SK-N-SH (cell line): ENCODE measurements around the gene DENND1A. TPM values are rescaled to one million over a fixed set of nuclear protein-coding genes. Genes with fewer than 3 reads are reported as not detected.

Experiments
- CTCF ChIA-PET: fragments of 300-600, 350-600 bp; formaldehyde crosslinking; extraction: SDS; loops from one replicate; lab custom pipeline; 2021; lab: Yijun Ruan, JAX
- POLR2A ChIA-PET: fragments of 350-600 bp; sonication (Branson Sonifier 250); formaldehyde crosslinking; extraction: SDS; loops from one replicate; lab custom pipeline; 2020; ENCODE audit warnings: antibody characterized with exemption, inconsistent platforms; lab: Yijun Ruan, JAX
- DNase-seq: peaks from one replicate; pipeline ENCODE4 v3.0.0; 2012
- H2AFZ ChIP-seq: fragments of 200-600 bp; sonication (generic); 2 replicates; pipeline ENCODE4 v1.8.1; 2016; ENCODE audit warnings: antibody characterized with exemption, mild to moderate bottlenecking, low read depth
- H3F3A ChIP-seq: fragments of 200-600 bp; sonication (generic); replicated peaks from 2 replicates; pipeline ENCODE3; 2016; ENCODE audit warnings: antibody characterized with exemption, mild to moderate bottlenecking; ENCODE audit not compliant: insufficient read depth
- H3K27ac ChIP-seq, 2 experiments: fragments of 200-500 bp in 1 of 2; fragments of 200-600 bp in 1 of 2; sonication (Bioruptor generic) in 1 of 2; sonication (generic), shearing (Covaris generic) in 1 of 2; 2 replicates each; pipeline versions ENCODE4 v1.5.1 to v1.6.1; 2014 to 2016; ENCODE audit warnings: low read depth in 2 of 2, inconsistent platforms in 1 of 2, low read length in 1 of 2, mild to moderate bottlenecking in 1 of 2, mixed read lengths in 1 of 2
- H3K27me3 ChIP-seq: fragments of 200-600 bp; sonication (generic), shearing (Covaris generic); 2 replicates; pipeline ENCODE4 v1.6.1; 2016; ENCODE audit warnings: mixed run types; ENCODE audit not compliant: insufficient read depth
- H3K36me3 ChIP-seq, 2 experiments: fragments of 200-500 bp in 1 of 2; fragments of 200-600 bp in 1 of 2; sonication (Bioruptor generic) in 1 of 2; sonication (generic) in 1 of 2; replicated peaks in 1 of 2; 2 replicates each; pipeline versions ENCODE3 to v1.5.1; 2014 to 2016; ENCODE audit warnings: low read length in 1 of 2, mild to moderate bottlenecking in 1 of 2; ENCODE audit not compliant: insufficient read depth in 2 of 2, control insufficient read depth in 1 of 2
- H3K4me1 ChIP-seq, 2 experiments: fragments of 200-500 bp in 1 of 2; fragments of 200-600 bp in 1 of 2; sonication (Bioruptor generic) in 1 of 2; sonication (generic), shearing (Covaris generic) in 1 of 2; 2 replicates each; pipeline versions ENCODE4 v1.5.1 to v1.6.1; 2014 to 2016; ENCODE audit warnings: low read depth in 1 of 2, low read length in 1 of 2, mixed run types in 1 of 2; ENCODE audit not compliant: insufficient read depth in 2 of 2, control insufficient read depth in 1 of 2
- H3K4me2 ChIP-seq: fragments of 200-600 bp; sonication (generic), shearing (Covaris generic); 2 replicates; pipeline ENCODE4 v1.6.1; 2017; ENCODE audit warnings: mixed run types
- H3K4me3 ChIP-seq, 2 experiments: fragments of 200-500 bp in 1 of 2; fragments of 200-600 bp in 1 of 2; sonication (Bioruptor generic) in 1 of 2; sonication (generic), shearing (Covaris generic) in 1 of 2; 2 replicates each; pipeline versions ENCODE4 v1.5.1 to v1.8.1; 2014 to 2016; ENCODE audit warnings: low read depth in 2 of 2, inconsistent platforms in 1 of 2, low read length in 1 of 2, mild to moderate bottlenecking in 1 of 2, mixed read lengths in 1 of 2, moderate library complexity in 1 of 2
- H3K79me2 ChIP-seq: fragments of 200-600 bp; sonication (generic); 2 replicates; pipeline ENCODE4 v1.8.1; 2017; ENCODE audit warnings: mild to moderate bottlenecking; ENCODE audit not compliant: insufficient read depth
- H3K9ac ChIP-seq: fragments of 200-600 bp; sonication (generic); 2 replicates; pipeline ENCODE4 v1.6.1; 2017; ENCODE audit warnings: mixed run types
- H3K9me2 ChIP-seq: fragments of 200-600 bp; sonication (generic); 2 replicates; pipeline ENCODE4 v1.6.1; 2017; ENCODE audit warnings: mixed run types
- H3K9me3 ChIP-seq: fragments of 200-600 bp; sonication (generic); 2 replicates; pipeline ENCODE4 v1.6.1; 2017; ENCODE audit warnings: mixed run types, mild to moderate bottlenecking, moderate library complexity
- H4K20me1 ChIP-seq: fragments of 200-600 bp; sonication (generic); 2 replicates; pipeline ENCODE4 v1.6.1; 2017; ENCODE audit warnings: mild to moderate bottlenecking, mixed run types; ENCODE audit not compliant: insufficient read depth
- EP300 ChIP-seq, 2 experiments: IDR thresholded peaks; 2 replicates each; pipeline versions ENCODE4 v1.4.0 to v1.6.1; 2012; ENCODE audit warnings: borderline replicate concordance in 1 of 2, low read depth in 1 of 2, low read length in 1 of 2
- EZH2phosphoT487 ChIP-seq: fragments of 200-600 bp; sonication (generic); IDR thresholded peaks from 2 replicates; pipeline ENCODE4 v1.6.1; 2017; ENCODE audit warnings: low read depth, mixed run types, mild to moderate bottlenecking, antibody characterized with exemption, moderate library complexity, borderline replicate concordance
- FOSL2 ChIP-seq: IDR thresholded peaks from 2 replicates; pipeline ENCODE4 v1.4.0; 2012; ENCODE audit warnings: low read depth, mild to moderate bottlenecking, moderate library complexity, borderline replicate concordance
- FOXJ3 ChIP-seq: sonication (generic); formaldehyde crosslinking; IDR thresholded peaks from 2 replicates; pipeline ENCODE4 v1.5.1; 2020; ENCODE audit warnings: mild to moderate bottlenecking, missing genetic modification reagents
- GATA2 ChIP-seq: sonication (generic); formaldehyde crosslinking; IDR thresholded peaks from 2 replicates; pipeline ENCODE4 v1.5.0; 2020; ENCODE audit warnings: mild to moderate bottlenecking, missing genetic modification reagents
- MEF2A ChIP-seq: IDR thresholded peaks from 2 replicates; pipeline ENCODE4 v1.4.0; 2012; ENCODE audit warnings: low read depth, borderline replicate concordance
- NRF1 ChIP-seq: IDR thresholded peaks from 2 replicates; pipeline ENCODE4 v1.6.1; 2012; ENCODE audit warnings: low read depth, mild to moderate bottlenecking, low read length
- POLR2AphosphoS5 ChIP-seq: IDR thresholded peaks from 2 replicates; pipeline ENCODE4 v1.6.1; 2012; ENCODE audit warnings: low read depth, low read length
- RAD21 ChIP-seq: IDR thresholded peaks from 2 replicates; pipeline ENCODE4 v1.6.1; 2012; ENCODE audit warnings: mild to moderate bottlenecking, low read length
- RXRA ChIP-seq: IDR thresholded peaks from 2 replicates; pipeline ENCODE4 v1.4.0; 2012; ENCODE audit warnings: low read depth, mild to moderate bottlenecking, borderline replicate concordance
- SIN3A ChIP-seq: IDR thresholded peaks from 2 replicates; pipeline ENCODE4 v1.6.1; 2012; ENCODE audit warnings: low read depth, mild to moderate bottlenecking, low read length, moderate library complexity, borderline replicate concordance
- SMC3 ChIP-seq: IDR thresholded peaks from 2 replicates; pipeline ENCODE4 v1.6.1; 2012; ENCODE audit warnings: low read depth, low read length, improper control_type of control experiment
- TAF1 ChIP-seq: IDR thresholded peaks from 2 replicates; pipeline ENCODE4 v1.6.1; 2012; ENCODE audit warnings: low read depth, mild to moderate bottlenecking, low read length, moderate library complexity, borderline replicate concordance
- TEAD4 ChIP-seq: IDR thresholded peaks from 2 replicates; pipeline ENCODE4 v1.4.0; 2012; ENCODE audit warnings: mild to moderate bottlenecking, borderline replicate concordance; ENCODE audit not compliant: insufficient read depth
- YY1 ChIP-seq: IDR thresholded peaks from 2 replicates; pipeline ENCODE4 v1.4.0; 2012; ENCODE audit warnings: low read depth, mild to moderate bottlenecking
- WGBS: methylation state at CpG from one replicate; pipeline ENCODE4 v1.1.6; 2017; ENCODE audit warnings: low lambda C conversion rate; 5-methylcytosine and 5-hydroxymethylcytosine counted together
- polyA plus RNA-seq, 3 experiments: library from polyadenylated mRNA; depleted of rRNA; stranded (reverse); fragments of >200 nt; gene quantifications; 2 replicates each; pipeline ENCODE4 v1.2.3, GENCODE V29; 2012
- TF ChIP-seq, protein P1 (sequence below): fragments of 150-350 bp; IDR thresholded peaks from 2 replicates; pipeline ENCODE4 v1.6.1; 2017; ENCODE audit warnings: antibody characterized with exemption, low read length, low read depth, borderline replicate concordance
- TF ChIP-seq, protein P2 (sequence below): IDR thresholded peaks from 2 replicates; pipeline ENCODE4; 2012
- TF ChIP-seq, protein P3 (sequence below): fragments of 200-600 bp; sonication (generic); IDR thresholded peaks from 2 replicates; pipeline ENCODE4 v1.6.1; 2017; ENCODE audit warnings: antibody characterized with exemption, mild to moderate bottlenecking, moderate library complexity
- TF ChIP-seq, protein P4 (sequence below): fragments of 150-350 bp; IDR thresholded peaks from 2 replicates; pipeline ENCODE4 v1.6.1; 2016; ENCODE audit warnings: mild to moderate bottlenecking, low read depth, low read length

DENND1A gene
- polyA plus RNA-seq, 1 of the 3 experiments (the other 2 are of a cell fraction), result 25.4 TPM

DNA sequence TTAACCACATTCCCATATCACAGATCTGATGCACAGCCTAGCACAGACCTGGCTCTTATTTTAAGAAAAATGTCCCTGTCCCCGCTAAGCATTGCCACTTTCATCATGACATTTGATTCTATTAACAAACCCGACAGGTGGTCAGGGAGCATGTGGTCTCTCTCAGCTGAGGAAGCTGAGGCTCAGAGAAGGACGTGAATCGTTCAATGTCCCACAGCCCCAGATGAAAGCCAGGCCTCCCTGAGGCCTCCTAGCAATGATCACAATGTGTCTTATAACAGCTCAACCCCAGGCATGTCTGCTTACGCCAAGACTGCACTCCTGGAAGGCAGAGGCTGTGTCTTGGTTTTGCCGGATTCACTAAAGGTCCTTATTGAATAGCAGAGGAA is 584.4 kb downstream of the DENND1A start:
- Histone ChIP-seq H3K79me2 (no peaks in the 10 kb centered on the region), H3K27me3 (no peaks in the 10 kb centered on the region; the same call in 1 of the 2 replicates), H3K36me3 (no peaks in the 10 kb centered on the region), H3K4me2 (no peak overlapping the region), H3K4me1 (peaks cover 0 to 7% of the 10 kb centered on the region in 2 experiments; a peak in 2 of 4 replicates), H2AFZ (no peak overlapping the region), H3K9ac (no peak overlapping the region), H3K9me3 (no peaks in the 10 kb centered on the region), H4K20me1 (no peaks in the 10 kb centered on the region), H3K4me3 (no peak overlapping the region), H3K27ac (no peak overlapping the region), H3K9me2 (no peaks in the 10 kb centered on the region), H3F3A (peaks cover 6% of the 10 kb centered on the region)
- TF ChIP-seq, protein P1, sequence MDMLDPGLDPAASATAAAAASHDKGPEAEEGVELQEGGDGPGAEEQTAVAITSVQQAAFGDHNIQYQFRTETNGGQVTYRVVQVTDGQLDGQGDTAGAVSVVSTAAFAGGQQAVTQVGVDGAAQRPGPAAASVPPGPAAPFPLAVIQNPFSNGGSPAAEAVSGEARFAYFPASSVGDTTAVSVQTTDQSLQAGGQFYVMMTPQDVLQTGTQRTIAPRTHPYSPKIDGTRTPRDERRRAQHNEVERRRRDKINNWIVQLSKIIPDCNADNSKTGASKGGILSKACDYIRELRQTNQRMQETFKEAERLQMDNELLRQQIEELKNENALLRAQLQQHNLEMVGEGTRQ, result no peak
- TF ChIP-seq GATA2 (CRISPR knock-in tag), result no peak
- TF ChIP-seq EZH2phosphoT487, result no peak
- no peak for TF ChIP-seq EP300 (IDR thresholded peaks at IDR 0.05; ENCODE audit: borderline replicate concordance in 1 of 2, low read depth in 1 of 2, low read length in 1 of 2)
- no peak for TF ChIP-seq FOXJ3 (CRISPR knock-in tag)
- no peak for TF ChIP-seq POLR2AphosphoS5
- TF ChIP-seq, protein P2, sequence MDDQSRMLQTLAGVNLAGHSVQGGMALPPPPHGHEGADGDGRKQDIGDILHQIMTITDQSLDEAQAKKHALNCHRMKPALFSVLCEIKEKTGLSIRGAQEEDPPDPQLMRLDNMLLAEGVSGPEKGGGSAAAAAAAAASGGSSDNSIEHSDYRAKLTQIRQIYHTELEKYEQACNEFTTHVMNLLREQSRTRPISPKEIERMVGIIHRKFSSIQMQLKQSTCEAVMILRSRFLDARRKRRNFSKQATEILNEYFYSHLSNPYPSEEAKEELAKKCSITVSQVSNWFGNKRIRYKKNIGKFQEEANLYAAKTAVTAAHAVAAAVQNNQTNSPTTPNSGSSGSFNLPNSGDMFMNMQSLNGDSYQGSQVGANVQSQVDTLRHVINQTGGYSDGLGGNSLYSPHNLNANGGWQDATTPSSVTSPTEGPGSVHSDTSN, result no peak
- no peak for TF ChIP-seq YY1
- TF ChIP-seq MEF2A, result no peak
- 66% methylated on average over 6 of the region's 6 CpGs for WGBS
- DNase-seq, result no peak
- ChIA-PET CTCF (interaction anchor here (0.7 to 2.8 kb wide), 5 partner anchors 9 to 1003 kb away, joined by 3 to 18 read pairs (median 3); partner anchors contain the start of gene CRB2), POLR2A (no interaction called here)

DNA sequence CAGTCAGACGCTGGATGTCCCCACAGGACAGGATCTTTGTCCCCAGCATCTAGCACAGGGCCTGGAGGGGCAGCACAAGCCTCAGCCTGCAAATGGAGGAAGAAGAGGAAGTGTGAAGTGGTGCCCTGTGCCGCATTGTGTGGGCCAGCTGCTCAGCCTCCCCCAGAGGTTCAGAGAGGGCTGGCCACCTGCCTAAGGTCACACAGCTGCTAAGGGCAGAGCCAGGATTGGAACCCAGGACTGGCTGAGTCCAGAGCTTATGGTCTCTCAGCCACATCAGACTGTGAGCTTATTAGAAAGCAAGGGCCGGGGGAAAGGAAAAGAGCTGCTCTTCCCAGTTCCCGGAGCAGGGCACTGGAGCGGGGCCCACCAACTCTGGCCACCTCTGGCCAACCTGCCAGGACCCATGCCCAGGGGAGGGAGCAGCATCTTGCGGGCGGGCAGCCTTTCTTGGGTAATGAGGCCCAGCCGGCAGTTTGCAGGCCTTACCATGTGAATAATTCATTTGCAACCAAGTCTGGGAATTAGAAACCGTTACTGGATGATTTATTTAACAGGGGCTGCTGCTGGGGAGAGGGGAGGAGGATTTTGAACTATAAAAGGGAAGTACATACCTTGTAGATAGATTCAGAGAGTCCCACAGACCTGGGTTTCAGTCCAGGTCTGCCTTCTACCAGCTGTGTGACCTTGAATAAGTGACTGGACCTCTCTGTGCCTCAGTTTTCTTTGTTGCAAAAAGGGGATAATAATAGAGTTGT is 585.6 kb downstream of the DENND1A start:
- POLR2A ChIA-PET, result no interaction called here
- Histone ChIP-seq H3K4me2 (no peak overlapping the region), H3K4me3 (no peak overlapping the region), H3K9me2 (no peaks in the 10 kb centered on the region), H3K4me1 (peaks cover 0 to 7% of the 10 kb centered on the region in 2 experiments; a peak in 2 of 4 replicates), H3K36me3 (no peaks in the 10 kb centered on the region), H3K9me3 (no peaks in the 10 kb centered on the region), H3F3A (peaks cover 6% of the 10 kb centered on the region), H3K27ac (no peak overlapping the region), H3K9ac (no peak overlapping the region), H3K79me2 (no peaks in the 10 kb centered on the region), H4K20me1 (no peaks in the 10 kb centered on the region), H2AFZ (no peak overlapping the region), H3K27me3 (no peaks in the 10 kb centered on the region; the same call in 1 of the 2 replicates)
- CTCF ChIA-PET, result interaction anchor here (0.8 to 2.8 kb wide), 5 partner anchors 10 to 265 kb away, joined by 3 to 18 read pairs (median 3); partner anchors contain the start of gene CRB2
- DNase-seq, result no peak
- WGBS, result 82% methylated on average over 6 of the region's 9 CpGs
- TF ChIP-seq SMC3 (no peak), FOSL2 (no peak), RAD21 (no peak), RXRA (no peak), GATA2 (CRISPR knock-in tag) (no peak), NRF1 (no peak), FOXJ3 (CRISPR knock-in tag) (no peak), SIN3A (no peak), TAF1 (no peak), TEAD4 (no peak), MEF2A (no peak), EZH2phosphoT487 (no peak)
- TF ChIP-seq, protein P2, result no peak
- TF ChIP-seq, protein P3, sequence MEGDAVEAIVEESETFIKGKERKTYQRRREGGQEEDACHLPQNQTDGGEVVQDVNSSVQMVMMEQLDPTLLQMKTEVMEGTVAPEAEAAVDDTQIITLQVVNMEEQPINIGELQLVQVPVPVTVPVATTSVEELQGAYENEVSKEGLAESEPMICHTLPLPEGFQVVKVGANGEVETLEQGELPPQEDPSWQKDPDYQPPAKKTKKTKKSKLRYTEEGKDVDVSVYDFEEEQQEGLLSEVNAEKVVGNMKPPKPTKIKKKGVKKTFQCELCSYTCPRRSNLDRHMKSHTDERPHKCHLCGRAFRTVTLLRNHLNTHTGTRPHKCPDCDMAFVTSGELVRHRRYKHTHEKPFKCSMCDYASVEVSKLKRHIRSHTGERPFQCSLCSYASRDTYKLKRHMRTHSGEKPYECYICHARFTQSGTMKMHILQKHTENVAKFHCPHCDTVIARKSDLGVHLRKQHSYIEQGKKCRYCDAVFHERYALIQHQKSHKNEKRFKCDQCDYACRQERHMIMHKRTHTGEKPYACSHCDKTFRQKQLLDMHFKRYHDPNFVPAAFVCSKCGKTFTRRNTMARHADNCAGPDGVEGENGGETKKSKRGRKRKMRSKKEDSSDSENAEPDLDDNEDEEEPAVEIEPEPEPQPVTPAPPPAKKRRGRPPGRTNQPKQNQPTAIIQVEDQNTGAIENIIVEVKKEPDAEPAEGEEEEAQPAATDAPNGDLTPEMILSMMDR, result no peak
- TF ChIP-seq, protein P4, sequence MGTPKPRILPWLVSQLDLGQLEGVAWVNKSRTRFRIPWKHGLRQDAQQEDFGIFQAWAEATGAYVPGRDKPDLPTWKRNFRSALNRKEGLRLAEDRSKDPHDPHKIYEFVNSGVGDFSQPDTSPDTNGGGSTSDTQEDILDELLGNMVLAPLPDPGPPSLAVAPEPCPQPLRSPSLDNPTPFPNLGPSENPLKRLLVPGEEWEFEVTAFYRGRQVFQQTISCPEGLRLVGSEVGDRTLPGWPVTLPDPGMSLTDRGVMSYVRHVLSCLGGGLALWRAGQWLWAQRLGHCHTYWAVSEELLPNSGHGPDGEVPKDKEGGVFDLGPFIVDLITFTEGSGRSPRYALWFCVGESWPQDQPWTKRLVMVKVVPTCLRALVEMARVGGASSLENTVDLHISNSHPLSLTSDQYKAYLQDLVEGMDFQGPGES, result no peak
